ENCODE results near the gene CNTN3. TPM values are rescaled to one million over a fixed set of nuclear protein-coding genes. Genes with fewer than 3 reads are reported as not detected.

CNTN3 gene
- total RNA-seq, 1 experiment from 2014 or later: not detected

- CTCF ChIA-PET: no interaction called here
- POLR2A ChIA-PET: no interaction called here
- no TSS peak for BruUV-seq (replicated peaks)
- Histone ChIP-seq H3K9me2 (ENCODE audit: insufficient read depth) (no peaks in the 10 kb centered on the region), H3K27ac (ENCODE audit: low read depth, low read length) (no peak overlapping the region), H2AFZ (ENCODE audit: low read depth, low read length, poor library complexity, severe bottlenecking) (no peak overlapping the region), H3K79me2 (ENCODE audit: insufficient read depth, low read length) (no peaks in the 10 kb centered on the region), H3K36me3 (ENCODE audit: control insufficient read depth in 1 of 2, insufficient read depth in 2 of 2, low read length in 2 of 2) (no peaks in the 10 kb centered on the region), H3K9me3 (ENCODE audit: control insufficient read depth in 1 of 2, insufficient read depth in 1 of 2, low read depth in 1 of 2, low read length in 2 of 2) (peaks cover 7 to 32% of the 10 kb centered on the region in 2 experiments; a peak in 3 of 4 replicates), H3K4me3 (replicated peaks in 1 of 2; ENCODE audit: low read depth in 1 of 2, low read length in 2 of 2) (no peak overlapping the region), H3K4me2 (ENCODE audit: low read length) (no peak overlapping the region), H4K20me1 (ENCODE audit: insufficient read depth) (no peaks in the 10 kb centered on the region; the same call in 1 of the 2 replicates), H3K27me3 (ENCODE audit: insufficient read depth, low read length) (no peaks in the 10 kb centered on the region), H3K9ac (ENCODE audit: low read length) (no peak overlapping the region), H3K4me1 (ENCODE audit: control insufficient read depth in 1 of 2, insufficient read depth in 2 of 2, low read length in 2 of 2) (no peaks in the 10 kb centered on the region)
- RAD21 ChIA-PET (ENCODE audit: low non-redundant PET in 1 of 2, low total read pairs in 2 of 2, uncharacterized antibody in 2 of 2, unreplicated experiment in 2 of 2): no interaction called here
- no peak for ATAC-seq
- DNase-seq (ENCODE audit: low read depth, low spot score): no peak
- TF ChIP-seq EGR1 (IDR thresholded peaks at IDR 0.05; ENCODE audit: low read depth): no peak
- no peak for TF ChIP-seq REST (IDR thresholded peaks at IDR 0.05; ENCODE audit: low read depth)
- no peak for TF ChIP-seq TCF7L2 (IDR thresholded peaks at IDR 0.05; ENCODE audit: borderline replicate concordance, extremely low read depth, insufficient read depth, insufficient read length)
- no peak for TF ChIP-seq ATF3 (IDR thresholded peaks at IDR 0.05)
- no peak for TF ChIP-seq JUND (IDR thresholded peaks at IDR 0.05)
- no peak for TF ChIP-seq POLR2AphosphoS5 (IDR thresholded peaks at IDR 0.05; ENCODE audit: low read depth, low read length)
- no peak for TF ChIP-seq POLR2A (IDR thresholded peaks at IDR 0.05; ENCODE audit: borderline replicate concordance, extremely low read depth, insufficient read depth, insufficient read length)
- no peak for TF ChIP-seq FOSL1 (IDR thresholded peaks at IDR 0.05; ENCODE audit: low read depth)
- no peak for TF ChIP-seq SP1 (IDR thresholded peaks at IDR 0.05; ENCODE audit: low read depth)
- TF ChIP-seq CBX3 (IDR thresholded peaks at IDR 0.05; ENCODE audit: low read depth): no peak
- TF ChIP-seq ZNF274 (IDR thresholded peaks at IDR 0.05; ENCODE audit: low read depth, low read length): no peak
- no peak for TF ChIP-seq YY1 (IDR thresholded peaks at IDR 0.05; ENCODE audit: extremely low read depth, insufficient replicate concordance, low read depth, low read length)
- TF ChIP-seq RAD21 (IDR thresholded peaks at IDR 0.05; ENCODE audit: low read depth): no peak
- no peak for TF ChIP-seq CTCF (IDR thresholded peaks at IDR 0.05 in 2 of 3, conservative IDR thresholded peaks at IDR 0.05 in 1 of 3; ENCODE audit: borderline replicate concordance in 1 of 3, insufficient read depth in 1 of 3, low read depth in 2 of 3, low read length in 2 of 3)
- intact Hi-C loops (cut with micrococcal nuclease): no loop called here
Measured at GRCh38 chr3:74582982-74583381, 31.5 kb downstream of the CNTN3 start.
